ENCODE measurements around the gene IKZF3.
"Not testable (repeated sequence)": the region's sequence is repeated elsewhere in the genome, so short reads cannot be mapped to it uniquely, and the experiment has no call there.

Gene IKZF3

GRCh38 chr17:39737760-39738567 lies 126.1 kb downstream of the IKZF3 start, which contains the start of gene GRB7:
TSS of gene GRB7 (plus strand) at chr17:39737938. CDS start at chr17:39742302, 4,364 bp downstream.
- peak; percentile 93 to 95 for DNase-seq

GRCh38 chr17:39737206-39737759 lies 126.8 kb downstream of the IKZF3 start:
- no peak for DNase-seq

- no peak for DNase-seq
These were observed 127.6 kb downstream of the IKZF3 start for GRCh38 chr17:39736319-39737165.

GRCh38 chr17:39735882-39736281 lies 128.2 kb downstream of the IKZF3 start:
- DNase-seq = no peak

GRCh38 chr17:39732586-39732985 lies 131.5 kb downstream of the IKZF3 start:
- DNase-seq = no peak

- peak; percentile 81 to 87 for DNase-seq
These were observed 133.8 kb downstream of the IKZF3 start, which contains the start of gene MIEN1 for GRCh38 chr17:39730095-39730921. TSS of gene MIEN1 (minus strand) at chr17:39730532. CDS start at chr17:39730495, 37 bp downstream.

GRCh38 chr17:39729280-39729851 lies 134.7 kb downstream of the IKZF3 start:
- no peak for DNase-seq

- no peak for DNase-seq
These were observed 136.6 kb downstream of the IKZF3 start for GRCh38 chr17:39727556-39727955.

- DNase-seq = no peak
These were observed 137.5 kb downstream of the IKZF3 start for GRCh38 chr17:39726617-39727016.

- DNase-seq = not testable (repeated sequence)
These were observed 138.2 kb downstream of the IKZF3 start for GRCh38 chr17:39725923-39726322.

- DNase-seq = no peak
These were observed 139.4 kb downstream of the IKZF3 start for GRCh38 chr17:39724731-39725130.

- no peak for DNase-seq
These were observed 140.9 kb downstream of the IKZF3 start for GRCh38 chr17:39722965-39723848.

- no peak for DNase-seq
These were observed 142.0 kb downstream of the IKZF3 start for GRCh38 chr17:39722104-39722503.

- no peak for DNase-seq
These were observed 144.4 kb downstream of the IKZF3 start for GRCh38 chr17:39719563-39720355.

- DNase-seq = no peak
These were observed 146.5 kb downstream of the IKZF3 start for GRCh38 chr17:39717660-39718059.

GRCh38 chr17:39716879-39717536 lies 147.1 kb downstream of the IKZF3 start:
- peak in 1 of 2 experiments; percentile 16 for DNase-seq

GRCh38 chr17:39716073-39716818 lies 147.9 kb downstream of the IKZF3 start:
- DNase-seq = no peak

- DNase-seq = no peak
These were observed 148.6 kb downstream of the IKZF3 start for GRCh38 chr17:39715375-39716072.

All from NCI-H2081 (cell line).